WTC11 (cell line): Measurements from ENCODE around the gene APMAP.

ENCODE experiments used
- ATF2 ChIP-seq: sonication (generic); formaldehyde crosslinking; IDR thresholded peaks from 2 replicates; pipeline ENCODE4 v1.8.1; 2022; ENCODE audit warnings: low read depth, missing genetic modification reagents, borderline replicate concordance
- CREB1 ChIP-seq: sonication (generic); formaldehyde crosslinking; IDR thresholded peaks from 2 replicates; pipeline ENCODE4 v1.8.0; 2023; ENCODE audit warnings: mild to moderate bottlenecking, missing genetic modification reagents
- CREM ChIP-seq: sonication (generic); formaldehyde crosslinking; IDR thresholded peaks from 2 replicates; pipeline ENCODE4 v1.8.1; 2022; ENCODE audit warnings: mild to moderate bottlenecking, missing genetic modification reagents, moderate library complexity
- CTCF ChIP-seq: fragments of 200-600 bp; IDR thresholded peaks from 2 replicates; pipeline ENCODE4 v1.8.0; 2022; ENCODE audit warnings: antibody characterized with exemption
- ESRRA ChIP-seq: sonication (generic); formaldehyde crosslinking; IDR thresholded peaks from 2 replicates; pipeline ENCODE4 v1.8.1; 2022; ENCODE audit warnings: mild to moderate bottlenecking, missing genetic modification reagents, borderline replicate concordance
- JUN ChIP-seq: sonication (generic); formaldehyde crosslinking; IDR thresholded peaks from 2 replicates; pipeline ENCODE4 v1.8.0; 2023; ENCODE audit warnings: mild to moderate bottlenecking, missing genetic modification reagents
- KAT7 ChIP-seq: sonication (generic); formaldehyde crosslinking; IDR thresholded peaks from 2 replicates; pipeline ENCODE4 v1.8.1; 2023; ENCODE audit warnings: missing genetic modification reagents, mild to moderate bottlenecking, borderline replicate concordance
- MAX ChIP-seq: sonication (generic); formaldehyde crosslinking; IDR thresholded peaks from 2 replicates; pipeline ENCODE4 v1.8.0; 2022; ENCODE audit warnings: mild to moderate bottlenecking, missing genetic modification reagents
- TEAD4 ChIP-seq: sonication (generic); formaldehyde crosslinking; IDR thresholded peaks from 2 replicates; pipeline ENCODE4 v1.8.0; 2022; ENCODE audit warnings: mild to moderate bottlenecking, missing genetic modification reagents
- ZBTB21 ChIP-seq: sonication (generic); formaldehyde crosslinking; IDR thresholded peaks from 2 replicates; pipeline ENCODE4 v1.8.1; 2023; ENCODE audit warnings: mild to moderate bottlenecking, missing genetic modification reagents, borderline replicate concordance
- ZNF263 ChIP-seq: sonication (generic); formaldehyde crosslinking; IDR thresholded peaks from 2 replicates; pipeline ENCODE4 v1.8.1; 2022; ENCODE audit warnings: low read depth, mild to moderate bottlenecking, moderate library complexity, missing genetic modification reagents
- ZSCAN18 ChIP-seq: fragments of 250-450 bp; sonication (Bioruptor Pico); IDR thresholded peaks from 2 replicates; pipeline ENCODE4 v2.1.2; 2022; ENCODE audit warnings: mild to moderate bottlenecking, moderate library complexity

GRCh38 chr20:25041813-25042530, 49.4 kb upstream of the APMAP start:
- TF ChIP-seq CTCF (no peak), ATF2 (no peak), MAX (CRISPR knock-in tag) (no peak), ZBTB21 (CRISPR knock-in tag) (no peak), ESRRA (CRISPR knock-in tag) (no peak), CREB1 (CRISPR knock-in tag) (no peak), CREM (no peak), ZSCAN18 (CRISPR knock-in tag) (no peak), ZNF263 (CRISPR knock-in tag) (no peak), TEAD4 (CRISPR knock-in tag) (no peak), JUN (CRISPR knock-in tag) (no peak), KAT7 (CRISPR knock-in tag) (no peak)
